HG03432 (cell line): ENCODE data around the gene ZNF423.

ENCODE experiments used
- ATAC-seq: cut with Tn5 transposase; IDR thresholded peaks from one replicate; pipeline ENCODE4 v1.9.1; 2021; ENCODE audit warnings: mild to moderate bottlenecking, moderate library complexity; ENCODE audit not compliant: unreplicated experiment

ZNF423 gene

DNA sequence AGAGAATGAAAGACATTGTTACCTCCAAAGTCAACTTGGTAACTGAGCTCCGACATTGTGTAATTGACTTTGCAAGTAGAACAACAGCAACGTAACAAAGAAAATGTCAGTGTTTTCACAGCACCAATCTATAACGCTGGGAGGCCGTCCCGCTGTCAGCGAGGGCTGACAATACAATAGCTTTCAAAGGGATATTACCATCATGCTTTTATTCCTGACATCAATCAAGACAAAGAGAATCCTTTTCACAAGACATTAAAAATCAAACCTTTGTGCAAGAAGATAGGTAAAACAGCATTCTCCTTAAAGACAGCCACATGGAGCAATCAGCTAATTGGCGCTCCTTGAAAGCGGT is 6.2 kb downstream of the ZNF423 start:
- no peak for ATAC-seq

- ATAC-seq: no peak
These were observed 6.7 kb downstream of the ZNF423 start for GRCh38 chr16:49849037-49849753.

DNA sequence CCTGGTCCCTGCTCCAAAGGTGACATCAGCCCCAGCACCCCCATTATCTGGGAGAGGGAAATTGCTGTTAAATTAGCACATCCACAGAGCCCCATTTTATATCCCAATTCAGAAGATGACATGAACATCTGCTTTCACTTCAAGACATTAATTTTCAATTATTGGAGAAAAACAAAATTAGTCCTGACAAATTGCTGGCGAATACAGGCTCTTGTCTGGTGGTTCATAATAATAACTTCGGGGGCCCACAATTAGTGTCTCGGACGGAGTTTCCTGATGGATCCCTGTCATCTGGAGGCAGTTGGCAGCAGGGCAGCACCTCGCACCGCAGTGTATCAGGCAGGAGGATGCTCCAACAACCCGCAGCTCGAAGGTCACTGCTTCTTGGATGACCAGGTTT is 7.4 kb downstream of the ZNF423 start:
- ATAC-seq: no peak

DNA sequence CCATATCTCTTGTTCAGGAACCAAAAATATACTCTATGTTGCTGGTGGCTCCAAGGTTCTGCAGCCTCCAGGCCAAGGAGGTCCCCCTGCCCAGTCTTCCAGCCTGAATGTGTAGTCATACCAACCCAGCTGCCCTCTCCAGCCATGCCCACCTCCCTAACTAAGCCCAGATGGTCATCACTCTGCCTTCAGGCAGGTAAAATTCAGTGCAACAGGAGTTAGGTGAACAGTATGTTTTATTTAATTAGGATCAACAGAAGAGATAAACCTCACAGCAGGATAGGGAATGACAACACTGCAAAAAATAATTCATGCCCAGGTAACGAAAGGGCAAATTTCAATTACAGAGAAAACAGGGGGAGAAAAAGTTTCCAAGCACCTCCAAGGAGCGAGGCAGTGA is 9.1 kb downstream of the ZNF423 start:
- no peak for ATAC-seq

- ATAC-seq: no peak
These were observed 11.6 kb downstream of the ZNF423 start for GRCh38 chr16:49844359-49844758.

DNA sequence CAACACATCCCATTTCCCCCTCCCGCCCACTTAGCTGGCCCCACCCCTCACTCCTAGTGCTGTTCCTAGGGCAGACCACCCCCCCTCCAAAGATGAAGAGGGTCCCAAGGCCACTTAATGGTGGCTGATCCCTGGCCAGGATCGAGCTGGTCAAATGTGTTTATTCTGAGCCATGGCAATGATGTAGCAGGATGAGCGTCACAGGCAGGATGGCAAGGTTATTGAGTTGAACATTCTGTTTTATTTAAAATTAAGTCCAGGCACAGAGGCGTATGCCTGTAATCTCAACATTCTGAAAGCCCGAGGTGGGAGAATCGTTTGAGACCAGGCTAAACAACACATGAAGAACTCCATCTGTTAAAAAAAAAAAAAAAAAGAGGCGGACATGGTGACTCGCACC is 12.2 kb downstream of the ZNF423 start:
- ATAC-seq: no peak

- no peak for ATAC-seq
These were observed 12.9 kb downstream of the ZNF423 start for GRCh38 chr16:49842972-49843371.

- no peak for ATAC-seq
These were observed 16.7 kb downstream of the ZNF423 start for GRCh38 chr16:49839017-49839825.

DNA sequence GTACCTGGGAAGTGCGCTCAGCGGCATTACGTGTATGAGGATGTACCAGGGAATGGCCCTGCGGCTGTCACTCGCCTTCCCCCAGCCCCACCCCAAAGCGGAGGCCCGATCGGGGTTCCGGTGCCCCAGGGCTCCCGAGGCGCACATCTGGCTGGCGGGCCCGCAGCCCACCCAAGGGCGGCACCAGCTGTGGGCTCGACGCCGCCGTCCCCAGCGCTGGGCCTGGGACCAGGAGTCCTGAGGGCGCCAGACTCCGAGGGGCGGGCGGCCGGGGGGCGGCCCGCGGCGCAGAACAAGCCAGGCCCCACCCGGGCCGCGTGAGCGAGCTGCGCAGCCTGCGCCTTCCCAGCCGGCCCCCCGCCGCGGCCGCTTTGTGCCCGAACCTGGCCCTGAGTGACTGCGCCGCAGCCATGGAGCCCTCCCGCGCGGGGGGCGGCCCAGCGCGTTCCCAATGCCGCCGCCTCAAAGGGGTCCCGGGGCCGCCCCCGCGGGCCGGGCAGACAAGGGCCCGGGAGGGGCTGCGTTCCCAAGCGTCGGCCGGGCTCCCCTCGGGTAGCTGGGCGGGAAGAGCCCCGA is 17.4 kb downstream of the ZNF423 start:
- no peak for ATAC-seq

DNA sequence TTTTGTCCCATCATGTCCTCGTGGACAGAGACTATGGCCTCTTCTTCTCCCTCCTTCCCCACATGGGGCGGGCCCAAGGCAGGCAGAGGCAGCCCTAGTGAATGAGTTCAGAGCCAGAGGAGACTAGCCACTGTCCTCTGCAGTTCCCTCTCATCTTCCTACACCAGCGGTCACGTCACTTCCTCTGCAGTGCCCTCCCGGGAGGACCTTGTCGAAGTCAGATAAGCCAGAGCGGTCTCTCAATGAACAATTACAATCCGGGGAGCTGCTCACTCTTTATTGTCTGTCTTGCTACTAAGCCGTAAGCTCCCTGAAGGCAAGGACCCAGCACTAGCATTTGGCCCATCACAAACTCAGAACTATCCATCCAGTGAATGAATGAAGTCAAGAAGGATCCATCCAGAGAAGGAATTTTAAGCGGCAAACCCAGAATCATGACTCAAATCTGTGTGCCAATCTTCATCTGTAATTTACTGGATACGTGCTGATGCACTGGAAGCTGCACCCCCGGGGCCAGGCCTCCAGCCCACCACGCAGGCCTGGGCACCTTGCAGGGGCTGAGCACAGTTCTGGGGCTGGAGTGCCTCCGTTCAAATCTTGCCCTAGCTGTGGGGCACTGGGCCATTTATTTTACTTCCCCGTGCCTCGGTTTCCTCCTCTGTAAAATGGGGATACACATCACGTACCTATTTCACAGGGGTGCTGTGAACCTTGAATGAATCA is 18.1 kb downstream of the ZNF423 start:
- ATAC-seq: no peak

DNA sequence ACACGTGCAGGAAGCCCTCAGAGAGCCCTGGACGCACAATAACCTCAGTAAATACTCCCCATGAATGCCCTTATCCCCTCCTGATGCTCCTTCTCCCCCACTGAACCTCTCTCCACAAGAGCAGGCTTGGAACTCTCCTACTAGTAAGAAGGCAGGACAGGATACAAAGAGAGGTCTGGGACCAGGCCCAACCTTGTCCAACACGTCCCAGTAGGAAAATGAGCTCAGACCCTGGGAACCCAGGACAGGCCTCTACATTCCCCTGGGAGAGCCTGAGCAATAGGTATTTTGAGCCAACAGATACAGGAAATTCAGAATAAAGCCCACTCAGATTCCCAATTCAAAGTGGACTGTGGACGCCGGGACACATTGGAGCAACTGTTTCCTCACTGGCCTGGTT is 19.2 kb downstream of the ZNF423 start:
- ATAC-seq: no peak

GRCh38 chr16:49836218-49836617 is 19.7 kb downstream of the ZNF423 start:
- ATAC-seq: no peak

- ATAC-seq: no peak
These were observed 20.6 kb downstream of the ZNF423 start for GRCh38 chr16:49835161-49835777.

DNA sequence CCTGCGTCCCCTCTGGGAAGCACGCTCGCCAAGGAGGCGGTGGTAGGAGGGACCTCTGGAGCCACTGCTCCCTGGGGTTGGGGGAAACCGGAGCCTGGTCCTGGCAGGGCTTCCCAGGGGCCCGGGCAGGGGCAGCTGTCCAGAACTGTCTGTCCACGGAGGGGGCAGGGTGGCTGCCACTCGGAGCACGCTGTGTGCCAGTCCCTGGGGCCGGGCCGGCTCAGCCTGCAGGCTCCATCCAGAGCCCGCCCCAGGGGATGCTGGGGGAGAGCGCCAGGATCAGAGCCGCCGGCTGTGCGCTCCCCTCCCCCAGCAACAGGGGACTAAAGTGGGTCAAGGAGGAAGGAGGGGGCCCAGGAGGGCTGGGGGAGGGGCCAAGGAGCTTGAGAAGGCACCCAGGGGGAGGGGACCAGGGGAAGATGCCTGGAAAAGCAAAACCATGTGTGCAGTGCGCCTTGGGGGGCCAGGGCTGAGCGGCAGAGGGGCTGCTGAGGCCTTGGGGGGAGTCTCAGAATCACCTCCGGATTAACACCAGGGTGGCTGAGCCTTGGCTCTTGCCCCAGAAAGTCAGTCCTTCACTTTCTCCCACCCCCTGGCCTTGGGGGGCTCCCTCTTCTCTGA is 21.3 kb downstream of the ZNF423 start:
- ATAC-seq: no peak

DNA sequence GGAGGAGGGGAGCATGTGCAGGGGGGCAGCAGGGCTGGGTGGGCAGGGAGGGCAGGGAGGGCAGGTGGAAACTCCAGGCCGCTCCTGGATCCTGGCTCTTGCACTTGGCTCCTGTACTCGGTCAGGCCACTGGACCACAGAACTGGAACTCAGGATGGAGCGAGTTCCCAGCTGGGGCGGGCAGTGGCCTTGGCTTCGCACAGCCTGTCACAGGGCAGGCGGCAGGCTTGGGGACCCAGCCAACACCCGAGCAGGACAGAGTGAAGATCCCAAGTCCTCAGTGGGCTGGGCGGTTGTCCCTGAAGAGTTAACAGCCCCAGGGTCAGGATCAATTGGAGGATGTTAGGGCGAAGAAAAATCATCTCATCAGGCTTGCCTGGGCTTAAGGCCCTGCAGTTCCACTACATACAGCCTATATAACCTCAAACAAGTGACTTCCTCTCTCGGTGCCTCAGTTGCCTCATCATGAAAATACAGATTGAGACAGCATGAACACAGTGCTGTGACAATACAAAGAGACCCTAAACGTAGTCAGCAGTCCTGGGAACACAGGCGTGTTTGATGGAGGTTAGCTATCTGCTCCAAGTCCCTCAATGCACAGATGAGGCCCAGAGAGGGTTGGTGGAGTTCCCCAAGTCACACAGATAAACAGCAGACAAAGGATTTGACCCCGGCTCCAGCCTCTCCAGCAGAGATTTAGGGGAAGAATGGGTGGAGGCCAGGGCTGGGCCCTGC is 21.9 kb downstream of the ZNF423 start:
- no peak for ATAC-seq

DNA sequence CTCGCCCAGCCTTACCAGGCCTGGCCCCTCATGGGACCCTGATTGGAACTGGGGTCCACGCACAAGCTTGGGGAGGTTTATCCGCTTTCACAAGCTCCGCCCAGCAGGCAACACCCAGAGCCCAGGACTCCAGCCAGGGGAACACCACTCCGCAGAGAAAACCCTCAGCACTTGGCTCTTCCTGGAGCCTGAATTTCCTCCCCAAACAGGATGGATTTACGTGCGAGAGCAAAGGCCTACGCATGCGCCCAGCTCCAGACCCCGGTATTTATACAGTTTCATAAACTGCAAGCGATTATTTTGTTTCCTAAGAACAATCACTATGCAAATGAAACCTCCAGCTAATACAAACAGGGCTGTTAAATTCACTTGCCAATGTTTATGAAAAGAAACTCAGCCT is 22.8 kb downstream of the ZNF423 start:
- ATAC-seq: no peak

- no peak for ATAC-seq
These were observed 23.7 kb downstream of the ZNF423 start for GRCh38 chr16:49832177-49832576.

- ATAC-seq: no peak
These were observed 25.0 kb downstream of the ZNF423 start for GRCh38 chr16:49830873-49831272.

GRCh38 chr16:49828533-49829267 is 27.2 kb downstream of the ZNF423 start:
- no peak for ATAC-seq
